ENCODE measurements around the gene CLIP2.
"Not testable (repeated sequence)": the region's sequence is repeated elsewhere in the genome, so short reads cannot be mapped to it uniquely, and the experiment has no call there.

The CLIP2 gene

DNA sequence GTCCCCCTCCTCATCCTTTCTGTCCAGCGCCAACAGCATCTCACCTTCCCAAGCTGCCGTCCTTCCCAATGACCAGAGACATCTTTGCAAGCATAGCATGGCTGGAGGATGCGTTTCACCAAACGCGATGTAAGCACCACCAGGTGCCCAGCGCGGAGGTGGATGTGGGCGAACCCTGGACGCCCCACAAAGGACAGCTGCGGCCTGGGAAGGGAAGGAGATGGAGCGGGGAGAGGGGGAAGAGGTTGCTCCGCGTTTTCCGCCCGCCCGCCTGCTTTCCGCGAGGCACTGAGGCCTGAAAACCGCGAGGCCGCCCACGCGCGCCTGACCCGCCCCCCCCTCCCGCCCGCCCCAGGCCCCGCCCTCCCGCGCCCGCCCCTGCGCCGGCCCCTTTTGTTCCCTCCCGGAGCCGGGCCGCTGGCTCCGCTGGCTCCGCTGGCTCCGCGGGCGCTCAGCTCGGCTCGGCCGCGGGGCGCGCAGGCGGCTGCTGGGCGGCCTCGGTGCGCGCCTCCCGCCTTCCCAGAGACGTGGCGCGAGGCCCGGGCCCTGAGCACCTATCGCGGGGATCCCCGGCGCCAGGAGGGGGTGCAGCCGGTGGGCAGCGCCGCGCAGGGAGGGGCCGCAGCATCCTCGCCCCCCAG, at the start of gene CLIP2:
TSS of gene CLIP2 (plus strand) at position 390 of the 641 bp plus-strand sequence. CDS start 28,140 bp downstream, outside the sequence.
- peak; percentile 77 for DNase-seq (ENCODE audit: low read depth)

DNA sequence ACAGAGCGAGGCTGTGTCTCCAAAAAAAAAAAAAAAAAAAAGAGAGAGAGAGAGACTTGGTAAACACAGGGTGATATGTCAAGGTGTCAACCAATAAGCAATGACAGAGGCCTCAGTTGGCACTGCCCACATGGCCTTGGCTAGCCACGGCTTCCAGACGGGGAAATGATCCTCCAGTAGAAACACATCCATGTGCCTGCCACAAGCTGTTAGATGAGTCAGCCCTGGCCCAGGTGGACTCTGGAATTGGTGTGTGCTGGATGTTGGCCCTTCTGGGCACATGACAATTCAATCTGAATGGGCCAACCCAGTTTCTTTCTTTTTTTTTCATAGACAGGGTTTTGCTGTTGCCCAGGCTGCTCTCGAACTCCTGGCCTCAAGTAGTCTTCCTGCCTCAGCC, 48.7 kb upstream of the CLIP2 start:
- no peak for DNase-seq (ENCODE audit: low read depth)

GRCh38 chr7:74242122-74242443, 47.1 kb upstream of the CLIP2 start:
- DNase-seq (ENCODE audit: low read depth), result no peak

DNA sequence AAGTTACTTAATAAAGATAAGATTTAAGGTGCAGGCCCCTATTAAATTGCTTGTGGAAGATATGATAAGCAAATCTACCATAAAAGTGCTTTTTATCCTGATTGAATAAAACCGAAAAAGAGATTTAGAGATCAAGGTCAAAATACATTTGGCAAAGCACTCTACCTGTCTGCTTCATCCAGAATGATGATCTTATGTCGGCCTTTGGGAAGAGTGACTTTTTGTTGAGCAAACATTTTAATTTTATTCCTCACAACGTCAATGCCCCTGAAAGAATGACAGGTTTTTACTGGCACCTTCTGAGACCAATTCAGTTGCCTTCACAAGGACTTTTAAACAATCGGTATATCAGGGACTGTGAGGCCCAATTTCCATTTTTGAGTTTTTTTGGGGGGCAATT, 42.7 kb upstream of the CLIP2 start:
- DNase-seq (ENCODE audit: low read depth), result no peak

GRCh38 chr7:74248156-74248555, 41.1 kb upstream of the CLIP2 start:
- no peak for DNase-seq (ENCODE audit: low read depth)

DNA sequence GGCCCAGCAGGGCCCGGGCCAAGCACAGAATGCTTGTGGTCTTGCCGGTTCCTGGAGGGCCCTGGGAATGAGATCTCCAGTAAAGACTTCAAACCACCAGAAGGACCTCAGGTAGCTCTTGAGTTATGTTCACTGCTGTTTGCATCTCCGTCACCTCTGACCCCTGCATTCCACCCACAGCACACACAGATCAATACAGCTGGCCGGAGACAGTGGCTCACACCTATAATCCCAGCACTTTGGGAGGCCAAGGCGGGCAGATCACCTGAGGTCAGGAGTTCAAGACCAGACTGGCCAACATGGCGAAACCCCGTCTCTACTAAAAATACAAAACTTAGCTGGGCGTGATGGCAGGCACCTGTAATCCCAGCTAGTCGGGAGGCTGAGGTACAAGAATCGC, 40.1 kb upstream of the CLIP2 start:
- DNase-seq (ENCODE audit: low read depth), result not testable (repeated sequence)

DNA sequence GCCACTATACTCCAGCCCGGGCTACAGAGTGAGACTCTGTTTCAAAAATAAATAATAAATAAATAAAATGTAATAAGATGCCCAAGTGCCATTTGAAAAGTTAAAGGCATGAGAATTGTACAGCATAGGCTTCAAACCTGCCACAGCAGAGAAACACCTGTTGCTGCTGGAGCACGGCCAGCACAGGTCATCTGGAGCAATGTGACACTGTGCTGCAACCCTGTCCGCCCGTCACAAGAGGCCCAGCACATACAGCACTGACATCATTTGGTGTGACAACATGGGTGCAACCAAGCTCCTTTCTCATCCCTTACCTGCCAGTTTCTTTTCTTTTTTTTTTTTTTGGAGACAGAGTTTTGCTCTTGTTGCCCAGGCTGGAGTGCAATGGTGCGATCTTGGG, 36.3 kb upstream of the CLIP2 start:
- no peak for DNase-seq (ENCODE audit: low read depth)

- no peak for DNase-seq (ENCODE audit: low read depth)
These were observed 35.9 kb upstream of the CLIP2 start for GRCh38 chr7:74253331-74253730.

- DNase-seq (ENCODE audit: low read depth), result no peak
These were observed 35.4 kb upstream of the CLIP2 start for GRCh38 chr7:74253835-74254128.

DNA sequence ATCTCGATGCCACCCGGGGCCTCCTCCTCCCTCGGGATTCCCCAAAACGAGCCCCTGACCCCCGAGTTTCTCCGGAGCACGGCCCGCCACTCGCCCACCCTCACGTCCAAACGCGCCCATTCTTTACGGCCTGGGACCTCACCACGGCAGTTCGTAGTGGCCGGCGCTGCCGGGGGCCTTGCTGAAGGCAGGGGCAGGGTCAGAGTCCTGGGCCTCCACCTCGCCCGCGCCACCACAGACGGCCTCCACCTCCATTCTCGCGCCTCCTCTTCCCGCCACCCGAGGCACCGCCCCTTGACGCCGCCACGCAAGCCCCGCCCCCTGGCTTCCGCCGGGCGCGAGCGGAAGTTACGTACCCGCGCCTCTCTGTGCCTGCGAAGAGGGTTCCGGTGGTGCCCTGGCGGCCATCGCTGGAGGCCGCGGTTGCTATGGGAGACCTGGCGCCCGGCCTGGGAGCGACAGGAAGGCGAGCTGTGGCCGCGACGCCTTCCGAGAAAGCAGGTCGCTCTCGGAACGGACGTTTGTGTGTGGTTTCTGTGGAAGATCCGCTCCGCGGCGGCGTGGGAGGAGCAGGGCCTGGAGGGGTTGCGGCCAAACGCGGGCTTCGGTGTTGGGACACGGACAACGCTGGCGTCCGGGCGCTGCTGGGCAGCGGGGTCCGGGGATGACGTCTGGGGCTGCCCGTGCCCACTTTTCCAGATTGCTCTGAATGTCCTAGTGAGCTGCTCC, 34.9 kb upstream of the CLIP2 start, which contains the start of gene RFC2:
TSS of gene RFC2 (minus strand) at position 271 of the 729 bp plus-strand sequence. CDS start at position 255, 16 bp downstream.
- DNase-seq (ENCODE audit: low read depth), result peak; percentile 95

DNA sequence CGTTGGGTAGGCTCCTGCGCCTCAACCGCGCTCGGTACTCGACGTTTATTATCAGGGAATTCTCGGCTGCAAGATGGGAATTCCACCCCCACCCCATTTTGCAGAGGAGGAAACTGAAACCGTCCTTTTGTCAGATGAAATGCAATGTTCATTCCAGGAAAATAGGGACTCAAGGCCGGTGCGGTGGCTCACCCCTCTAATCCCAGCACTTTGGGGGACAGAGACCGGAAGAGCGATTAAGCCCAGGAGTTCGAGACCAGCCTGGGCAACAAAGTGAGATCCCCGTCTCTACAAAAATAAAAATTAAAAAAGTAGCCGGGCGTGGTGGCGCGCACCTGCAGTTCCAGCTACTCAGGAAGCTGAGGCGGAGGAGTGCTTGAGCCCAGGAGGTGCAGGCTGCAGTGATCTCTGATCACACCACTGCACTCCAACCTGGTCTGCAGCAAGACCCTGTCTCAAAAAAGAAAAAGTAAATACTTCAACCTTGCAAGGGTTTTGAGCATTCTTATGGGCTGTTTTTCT, 34.3 kb upstream of the CLIP2 start:
- DNase-seq (ENCODE audit: low read depth), result no peak

- DNase-seq (ENCODE audit: low read depth), result not testable (repeated sequence)
These were observed 33.7 kb upstream of the CLIP2 start for GRCh38 chr7:74255461-74255860.

DNA sequence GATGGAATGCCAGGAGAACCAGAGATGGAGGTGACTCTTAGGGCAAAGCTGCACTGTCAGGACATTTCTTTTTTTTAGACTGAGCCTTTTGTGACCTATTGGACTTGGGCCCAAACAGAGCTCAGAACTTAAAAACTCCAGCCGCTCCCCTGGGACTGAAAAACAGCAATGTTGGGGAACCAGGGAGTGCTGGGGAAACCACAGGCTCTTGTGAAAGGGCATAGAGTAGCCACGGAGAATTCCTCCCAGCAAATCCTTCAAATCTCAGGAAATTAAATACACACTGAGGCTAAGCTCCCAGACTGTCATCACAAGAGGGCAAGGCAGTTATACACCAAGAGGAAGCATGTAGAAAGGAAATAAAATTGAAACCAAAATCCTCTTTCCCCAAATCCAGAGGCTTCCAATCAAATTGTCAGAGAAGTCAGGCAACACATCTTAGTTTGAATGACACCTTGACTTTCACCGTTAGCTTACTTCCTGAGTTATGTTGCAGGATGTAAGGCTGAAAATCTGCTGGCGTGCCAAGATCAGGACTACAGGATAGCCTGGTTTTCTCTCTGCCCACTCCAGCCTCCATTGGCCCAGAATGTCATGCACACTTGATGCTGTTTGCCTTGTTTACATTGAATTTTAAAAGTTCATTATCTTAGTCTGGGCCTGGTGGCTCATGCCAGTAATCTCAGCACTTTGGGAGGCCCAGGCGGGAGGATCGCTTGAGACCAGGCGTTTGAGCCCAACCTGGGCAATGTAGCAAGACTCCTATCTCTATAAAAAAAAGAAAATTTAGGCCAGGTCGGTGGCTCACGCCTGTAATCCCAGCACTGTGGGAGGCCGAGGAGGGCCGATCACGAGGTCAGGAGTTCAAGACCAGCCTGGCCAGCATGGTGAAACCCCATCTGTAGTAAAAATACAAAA, 32.5 kb upstream of the CLIP2 start:
- peak; percentile 70 for DNase-seq (ENCODE audit: low read depth)

- no peak for DNase-seq (ENCODE audit: low read depth)
These were observed 30.6 kb upstream of the CLIP2 start for GRCh38 chr7:74258639-74259038.

DNA sequence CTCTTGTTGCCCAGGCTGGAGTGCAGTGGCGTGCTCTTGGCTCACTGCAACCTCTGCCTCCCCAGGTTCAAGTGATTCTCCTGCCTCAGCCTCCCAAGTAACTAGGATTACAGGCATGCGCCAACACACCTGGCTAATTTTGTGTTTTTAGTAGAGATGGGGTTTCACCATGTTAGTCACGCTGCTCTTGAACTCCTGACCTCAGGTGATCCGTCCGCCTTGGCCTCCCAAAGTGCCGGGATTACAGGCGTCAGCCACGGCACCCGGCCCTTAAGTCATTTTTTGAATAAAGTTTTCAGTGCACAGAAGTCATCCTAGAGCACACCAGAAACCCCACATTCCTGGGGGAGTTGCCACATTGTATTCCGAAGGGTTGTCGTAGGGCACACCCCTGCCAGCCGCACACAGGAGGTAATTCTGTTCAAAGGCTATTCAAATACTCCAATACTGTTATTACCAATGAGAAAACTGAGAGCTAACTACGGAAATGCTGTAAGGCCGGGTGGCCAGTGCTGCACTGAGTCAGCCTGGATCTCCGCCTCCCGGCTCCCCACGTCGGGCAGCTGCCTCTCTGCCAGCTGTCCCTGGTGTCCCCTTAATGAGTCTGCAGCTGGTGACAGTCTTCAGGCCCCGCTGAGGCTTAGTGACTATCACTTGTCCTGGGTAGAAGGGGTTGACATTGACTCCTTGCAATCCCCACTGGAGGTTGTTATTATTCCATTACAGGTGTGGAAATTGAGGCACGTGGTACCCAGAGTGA, 26.4 kb upstream of the CLIP2 start:
- DNase-seq (ENCODE audit: low read depth), result no peak

- no peak for DNase-seq (ENCODE audit: low read depth)
These were observed 25.6 kb upstream of the CLIP2 start for GRCh38 chr7:74263399-74264120.

DNA sequence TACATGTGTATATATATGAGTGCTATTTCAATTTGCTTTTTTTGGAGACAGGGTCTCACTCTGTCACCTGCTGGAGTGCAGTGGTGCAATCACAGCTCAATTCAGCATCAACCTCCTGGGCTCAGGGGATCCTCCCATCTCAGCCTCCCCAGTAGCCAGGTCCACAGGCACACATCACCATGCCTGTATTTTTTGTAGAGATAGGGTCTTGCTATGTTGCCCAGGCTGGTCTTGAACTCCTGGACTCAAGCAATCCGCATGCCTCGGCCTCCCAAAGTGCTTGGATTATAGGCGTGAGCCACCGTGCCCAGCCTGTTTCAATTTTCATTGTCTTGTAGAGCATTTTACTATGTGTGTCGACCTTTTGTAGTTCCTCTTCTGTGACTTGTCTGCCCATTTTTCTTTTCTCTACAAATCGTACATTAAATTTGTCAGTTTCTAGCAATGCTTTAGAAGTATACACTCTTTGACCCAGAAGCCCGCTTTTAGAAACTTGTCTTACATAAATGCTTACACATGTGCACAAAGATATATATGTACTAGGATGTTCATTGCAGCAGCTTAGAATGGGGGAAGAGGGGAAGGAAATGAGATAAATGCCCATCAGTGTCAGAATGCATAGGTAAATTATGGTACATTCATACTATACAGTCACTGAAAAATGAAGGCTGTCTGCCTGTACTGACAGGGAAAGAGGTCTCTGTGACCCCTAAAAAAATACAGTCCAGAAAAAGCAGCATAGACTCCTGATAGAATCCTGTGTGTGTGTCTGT, 22.8 kb upstream of the CLIP2 start:
- DNase-seq (ENCODE audit: low read depth), result no peak

GRCh38 chr7:74267756-74268565, 21.2 kb upstream of the CLIP2 start:
- DNase-seq (ENCODE audit: low read depth), result no peak

DNA sequence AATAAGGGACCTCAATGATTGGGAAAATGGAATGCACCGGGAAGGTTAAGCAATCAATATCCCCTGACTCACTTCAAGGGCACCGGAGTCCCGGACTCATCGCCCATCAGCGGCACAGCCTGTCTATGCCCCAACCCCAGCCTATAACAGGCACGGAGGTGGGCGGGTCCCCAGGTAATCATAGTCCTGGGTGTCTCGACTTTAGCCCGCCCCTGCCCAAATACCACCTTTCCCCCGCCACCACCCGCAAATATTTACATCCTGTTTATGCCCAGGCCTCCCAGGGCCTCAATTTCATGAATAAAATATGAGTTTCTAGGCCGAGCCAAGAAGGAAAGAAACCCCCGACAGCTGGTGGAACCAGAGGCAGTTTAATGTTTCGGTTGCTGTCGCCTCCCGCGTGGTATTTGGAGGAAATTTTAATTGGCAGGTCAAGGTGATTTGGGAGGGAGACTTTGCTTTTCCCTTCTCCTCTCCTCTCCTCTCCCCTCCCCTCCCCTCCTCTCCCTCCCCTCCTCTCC, 19.4 kb upstream of the CLIP2 start:
- peak; percentile 53 for DNase-seq (ENCODE audit: low read depth)
